IMR-90 (cell line): ENCODE results near the gene KXD1.

Source experiments
- CEBPB ChIP-seq: IDR thresholded peaks from 2 replicates; pipeline ENCODE4 v1.6.1; 2012; ENCODE audit warnings: low read depth, low read length, improper control_type of control experiment
- CHD1 ChIP-seq: IDR thresholded peaks from 2 replicates; pipeline ENCODE4 v1.6.1; 2012; ENCODE audit warnings: low read depth, low read length, improper control_type of control experiment
- FOS ChIP-seq: fragments of 150-350 bp; IDR thresholded peaks from 2 replicates; pipeline ENCODE4 v1.6.1; 2016; ENCODE audit warnings: low read depth, low read length
- MAZ ChIP-seq: IDR thresholded peaks from 2 replicates; pipeline ENCODE4 v1.6.1; 2012; ENCODE audit warnings: low read depth, mild to moderate bottlenecking, low read length, improper control_type of control experiment, moderate library complexity, borderline replicate concordance
- POLR2A ChIP-seq: IDR thresholded peaks from 2 replicates; pipeline ENCODE4 v1.6.1; 2012; ENCODE audit warnings: mild to moderate bottlenecking, low read depth, low read length
- RAD21 ChIP-seq: IDR thresholded peaks from 2 replicates; pipeline ENCODE4 v1.6.1; 2012; ENCODE audit warnings: low read length, improper control_type of control experiment
- RCOR1 ChIP-seq: IDR thresholded peaks from 2 replicates; pipeline ENCODE4 v1.6.1; 2012; ENCODE audit warnings: mild to moderate bottlenecking, low read length, improper control_type of control experiment; ENCODE audit not compliant: insufficient replicate concordance
- RFX5 ChIP-seq: IDR thresholded peaks from 2 replicates; pipeline ENCODE4 v1.8.0; 2012; ENCODE audit warnings: low read depth, mild to moderate bottlenecking, low read length, moderate library complexity
- SMC3 ChIP-seq: fragments of 150-350 bp; IDR thresholded peaks from 2 replicates; pipeline ENCODE4 v1.6.1; 2016; ENCODE audit warnings: low read depth, mild to moderate bottlenecking, antibody characterized with exemption, low read length, moderate library complexity
- TF ChIP-seq, protein P1 (sequence below): conservative IDR thresholded peaks from 2 replicates; pipeline ENCODE4 v1.5.1; 2012; ENCODE audit warnings: mild to moderate bottlenecking, low read depth, low read length, improper control_type of control experiment

DNA sequence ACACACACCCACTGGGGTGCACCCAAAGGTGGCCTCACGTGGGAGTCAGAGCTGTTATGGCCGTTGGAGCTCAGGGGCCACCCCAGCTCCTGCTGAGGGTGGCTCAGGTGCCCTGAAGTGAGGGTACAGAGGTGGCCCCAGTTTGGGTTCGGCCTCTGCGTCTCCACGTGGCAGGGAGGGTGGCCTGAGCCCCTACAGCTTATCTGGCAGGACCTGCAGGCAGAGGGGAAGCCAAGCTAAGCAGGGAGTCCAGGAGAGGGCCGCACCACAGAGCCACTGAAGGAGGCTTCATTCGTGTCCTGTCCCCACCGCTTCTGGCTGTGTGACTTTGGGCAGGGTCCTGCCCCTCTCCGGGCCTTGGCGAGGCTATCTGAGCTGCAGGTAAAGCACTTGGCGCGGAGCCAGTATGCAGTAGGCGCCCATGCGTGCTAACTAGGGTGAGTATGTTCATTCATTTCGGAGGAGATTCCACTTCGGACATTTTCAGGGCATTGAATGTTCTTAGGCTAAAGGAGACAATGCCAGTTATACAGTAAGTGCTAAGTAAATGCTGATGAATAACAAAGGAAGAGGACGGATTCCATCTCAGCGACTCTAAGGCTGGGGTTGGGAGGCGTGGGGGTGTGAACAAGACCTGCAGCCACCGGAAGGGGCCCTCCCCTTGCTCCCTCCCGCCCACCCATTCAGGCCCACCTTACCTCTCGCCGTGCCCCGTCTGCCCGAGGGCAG lies 35.9 kb downstream of the KXD1 start:
- TF ChIP-seq SMC3 (no peak), RAD21 (no peak), CHD1 (no peak), POLR2A (no peak), CEBPB (no peak), RCOR1 (no peak), FOS (no peak), RFX5 (no peak), MAZ (no peak)
- TF ChIP-seq, protein P1, sequence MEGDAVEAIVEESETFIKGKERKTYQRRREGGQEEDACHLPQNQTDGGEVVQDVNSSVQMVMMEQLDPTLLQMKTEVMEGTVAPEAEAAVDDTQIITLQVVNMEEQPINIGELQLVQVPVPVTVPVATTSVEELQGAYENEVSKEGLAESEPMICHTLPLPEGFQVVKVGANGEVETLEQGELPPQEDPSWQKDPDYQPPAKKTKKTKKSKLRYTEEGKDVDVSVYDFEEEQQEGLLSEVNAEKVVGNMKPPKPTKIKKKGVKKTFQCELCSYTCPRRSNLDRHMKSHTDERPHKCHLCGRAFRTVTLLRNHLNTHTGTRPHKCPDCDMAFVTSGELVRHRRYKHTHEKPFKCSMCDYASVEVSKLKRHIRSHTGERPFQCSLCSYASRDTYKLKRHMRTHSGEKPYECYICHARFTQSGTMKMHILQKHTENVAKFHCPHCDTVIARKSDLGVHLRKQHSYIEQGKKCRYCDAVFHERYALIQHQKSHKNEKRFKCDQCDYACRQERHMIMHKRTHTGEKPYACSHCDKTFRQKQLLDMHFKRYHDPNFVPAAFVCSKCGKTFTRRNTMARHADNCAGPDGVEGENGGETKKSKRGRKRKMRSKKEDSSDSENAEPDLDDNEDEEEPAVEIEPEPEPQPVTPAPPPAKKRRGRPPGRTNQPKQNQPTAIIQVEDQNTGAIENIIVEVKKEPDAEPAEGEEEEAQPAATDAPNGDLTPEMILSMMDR, result no peak
